NT2/D1 (cell line): ENCODE measurements around the gene ERC2.

ENCODE experiments used
- DNase-seq: peaks from one replicate; pipeline ENCODE4 v3.0.0-alpha.2; 2011; ENCODE audit warnings: low read depth, low spot score
- H3K27me3 ChIP-seq: 2 replicates; pipeline ENCODE4 v1.6.0; 2011; ENCODE audit warnings: mild to moderate bottlenecking; ENCODE audit not compliant: insufficient read length, insufficient read depth
- H3K36me3 ChIP-seq: 2 replicates; pipeline ENCODE4 v1.6.1; 2011; ENCODE audit warnings: mild to moderate bottlenecking, low read length, mixed read lengths; ENCODE audit not compliant: insufficient read depth, insufficient read length
- H3K4me1 ChIP-seq: 2 replicates; pipeline ENCODE4 v1.5.1; 2011; ENCODE audit not compliant: insufficient read depth, insufficient read length
- H3K4me3 ChIP-seq: 2 replicates; pipeline ENCODE4 v1.5.1; 2011; ENCODE audit warnings: low read depth; ENCODE audit not compliant: insufficient read length
- H3K9ac ChIP-seq: 2 replicates; pipeline ENCODE4 v1.6.0; 2011; ENCODE audit warnings: low read depth; ENCODE audit not compliant: insufficient read length
- H3K9me3 ChIP-seq: 2 replicates; pipeline ENCODE4 v1.5.1; 2011; ENCODE audit warnings: mild to moderate bottlenecking, low read length; ENCODE audit not compliant: insufficient read depth
- SUZ12 ChIP-seq: IDR thresholded peaks from 2 replicates; pipeline ENCODE4 v1.6.1; 2011; ENCODE audit not compliant: insufficient read length, insufficient read depth; ENCODE audit errors: extremely low read depth
- YY1 ChIP-seq: IDR thresholded peaks from 2 replicates; pipeline ENCODE4 v1.6.1; 2011; ENCODE audit not compliant: insufficient read length, insufficient read depth
- ZNF274 ChIP-seq: IDR thresholded peaks from 2 replicates; pipeline ENCODE4 v1.6.1; 2011; ENCODE audit warnings: mild to moderate bottlenecking, low read depth, low read length

ERC2 gene

DNA sequence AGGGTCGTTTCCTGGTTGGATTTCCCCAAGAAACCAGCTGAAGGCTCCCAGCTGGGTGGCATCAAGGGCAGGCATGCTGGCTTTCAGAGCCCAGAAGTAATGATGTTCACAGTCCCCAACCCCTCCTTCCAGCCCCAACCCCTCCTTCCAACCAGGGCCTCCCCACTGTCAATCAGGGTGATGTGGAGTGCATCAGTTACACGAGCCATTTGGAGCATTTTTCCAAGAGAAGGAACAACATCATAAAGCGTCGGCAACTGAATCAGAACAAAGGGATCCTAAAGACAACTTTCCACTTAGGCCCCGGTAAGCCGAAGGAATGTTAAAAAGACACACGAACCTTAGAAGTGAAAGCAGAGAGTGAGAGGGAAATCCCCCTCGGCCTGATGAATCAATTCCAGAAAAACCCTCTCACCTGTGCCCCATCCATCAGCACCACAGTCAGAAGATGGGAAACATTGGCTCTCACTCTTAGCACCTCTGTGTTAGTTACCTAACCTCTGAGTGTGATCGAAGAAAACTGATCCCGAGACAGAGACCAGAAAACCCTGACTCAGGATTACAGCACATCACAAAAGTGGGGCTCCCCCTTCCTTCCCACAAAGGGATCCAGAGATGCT, 880.0 kb downstream of the ERC2 start:
- H3K27me3 ChIP-seq: no peaks in the 10 kb centered on the region
- no peaks in the 10 kb centered on the region for H3K36me3 ChIP-seq
- H3K4me3 ChIP-seq: no peak overlapping the region
- peaks cover 8% of the 10 kb centered on the region for H3K4me1 ChIP-seq
- no peak overlapping the region for H3K9ac ChIP-seq
- no peak for TF ChIP-seq YY1
- no peak for TF ChIP-seq ZNF274
- no peak for TF ChIP-seq SUZ12
- DNase-seq: no peak
- H3K9me3 ChIP-seq: no peaks in the 10 kb centered on the region

GRCh38 chr3:55585856-55586255, 882.4 kb downstream of the ERC2 start:
- H3K4me1 ChIP-seq: no peaks in the 10 kb centered on the region
- no peaks in the 10 kb centered on the region for H3K27me3 ChIP-seq
- no peaks in the 10 kb centered on the region for H3K9me3 ChIP-seq
- H3K36me3 ChIP-seq: no peaks in the 10 kb centered on the region
- TF ChIP-seq SUZ12: no peak
- TF ChIP-seq ZNF274: no peak
- no peak for TF ChIP-seq YY1
- no peak overlapping the region for H3K9ac ChIP-seq
- no peak overlapping the region for H3K4me3 ChIP-seq
- no peak for DNase-seq

GRCh38 chr3:55584716-55585368, 883.4 kb downstream of the ERC2 start:
- H3K9me3 ChIP-seq: no peaks in the 10 kb centered on the region
- no peaks in the 10 kb centered on the region for H3K36me3 ChIP-seq
- H3K27me3 ChIP-seq: no peaks in the 10 kb centered on the region
- H3K4me3 ChIP-seq: no peak overlapping the region
- no peak for TF ChIP-seq SUZ12
- no peak for TF ChIP-seq YY1
- no peak for TF ChIP-seq ZNF274
- no peak overlapping the region for H3K9ac ChIP-seq
- no peak for DNase-seq
- H3K4me1 ChIP-seq: no peaks in the 10 kb centered on the region

DNA sequence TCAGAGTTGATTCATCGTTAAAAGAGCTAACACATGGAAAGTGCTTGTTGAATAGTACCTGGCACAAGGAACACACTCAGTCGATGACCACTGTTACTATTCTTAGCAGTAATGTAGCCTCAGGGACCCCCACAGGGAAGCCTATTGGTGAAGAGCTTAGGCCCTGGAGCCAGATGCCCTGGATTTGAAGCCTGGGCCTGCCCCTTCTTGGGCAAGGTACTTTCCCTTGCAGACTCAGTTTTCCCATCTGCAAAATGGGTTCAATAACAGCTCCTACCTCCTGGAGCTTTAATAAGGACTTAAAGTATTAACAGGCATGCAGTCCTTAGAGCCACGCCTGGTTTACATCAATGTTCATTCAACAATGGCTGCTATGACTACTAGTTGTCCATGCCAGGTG, 884.2 kb downstream of the ERC2 start:
- no peak for DNase-seq
- no peaks in the 10 kb centered on the region for H3K27me3 ChIP-seq
- no peaks in the 10 kb centered on the region for H3K4me1 ChIP-seq
- no peak for TF ChIP-seq SUZ12
- no peak for TF ChIP-seq ZNF274
- no peak for TF ChIP-seq YY1
- H3K4me3 ChIP-seq: no peak overlapping the region
- no peak overlapping the region for H3K9ac ChIP-seq
- H3K36me3 ChIP-seq: no peaks in the 10 kb centered on the region
- H3K9me3 ChIP-seq: no peaks in the 10 kb centered on the region

DNA sequence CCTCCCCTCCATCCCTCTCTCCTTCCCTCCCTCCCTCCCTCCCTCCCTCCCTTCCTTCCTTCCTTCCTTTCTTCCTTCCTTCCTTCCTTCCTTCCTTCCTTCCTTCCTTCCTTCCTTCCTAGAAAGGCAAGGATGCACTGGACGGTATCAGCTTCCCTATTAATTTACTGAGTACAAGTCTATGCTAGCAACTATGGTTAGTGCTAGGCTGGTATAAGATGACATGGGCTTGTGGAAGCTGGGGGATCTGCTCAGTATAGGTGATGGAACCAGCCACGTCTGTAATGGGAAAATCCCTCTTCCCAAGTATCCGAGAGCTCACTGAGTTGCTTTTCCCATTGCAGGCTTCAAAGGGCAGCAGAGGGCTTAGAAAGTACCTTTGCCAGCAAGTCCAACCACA, 884.8 kb downstream of the ERC2 start:
- Histone ChIP-seq H3K4me1 (no peaks in the 10 kb centered on the region), H3K27me3 (no peaks in the 10 kb centered on the region), H3K36me3 (no peaks in the 10 kb centered on the region), H3K4me3 (no peak overlapping the region), H3K9ac (no peak overlapping the region), H3K9me3 (peaks cover 3% of the 10 kb centered on the region; the same call in 1 of the 2 replicates)
- TF ChIP-seq YY1 (no peak), ZNF274 (no peak), SUZ12 (no peak)
- no peak for DNase-seq

- no peak for DNase-seq
- Histone ChIP-seq H3K9ac (no peak overlapping the region), H3K36me3 (no peaks in the 10 kb centered on the region)
These were observed 888.8 kb downstream of the ERC2 start for GRCh38 chr3:55579496-55579895.

DNA sequence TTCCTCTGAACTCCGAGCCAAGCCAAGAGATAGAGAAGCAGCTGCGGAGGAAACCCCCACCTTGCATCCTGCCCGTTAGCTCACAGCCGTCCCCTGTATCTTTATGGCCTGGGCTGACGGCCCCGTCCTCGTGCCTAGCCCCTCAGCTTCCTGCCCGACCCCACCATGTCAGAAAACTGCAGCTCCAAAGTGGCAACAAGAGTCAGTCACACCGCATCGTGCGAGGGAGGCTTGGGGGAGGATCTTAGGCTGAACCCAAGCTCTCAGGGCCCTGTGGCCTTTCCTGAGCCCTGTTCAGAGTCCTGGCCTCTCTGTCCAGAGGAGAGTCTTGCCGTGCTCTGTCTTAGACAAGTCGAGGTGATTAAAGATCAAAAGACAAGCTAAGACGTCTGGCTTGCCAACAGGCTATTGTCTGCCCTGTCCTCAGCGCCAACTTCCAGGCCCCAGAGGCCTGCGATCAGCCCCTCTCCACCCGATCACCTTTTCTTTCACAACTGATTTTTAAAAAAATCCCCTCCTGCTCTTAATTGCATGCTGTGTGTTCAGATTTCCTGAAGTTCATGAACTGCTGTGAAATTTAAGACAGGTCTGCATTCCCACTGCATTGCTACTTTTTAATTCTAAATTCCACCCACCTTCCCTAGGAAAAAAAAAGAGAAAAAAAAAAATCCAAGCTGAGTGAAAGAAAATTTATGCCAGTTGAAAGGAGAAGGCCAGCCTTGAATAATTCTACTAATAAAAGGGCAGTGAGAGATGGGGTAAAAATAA, 891.5 kb downstream of the ERC2 start:
- H3K9me3 ChIP-seq: peaks cover 9% of the 10 kb centered on the region; the same call in 1 of the 2 replicates
- TF ChIP-seq YY1 (no peak), ZNF274 (no peak), SUZ12 (no peak)
- no peak for DNase-seq
- H3K4me1 ChIP-seq: peaks cover 7% of the 10 kb centered on the region
- no peaks in the 10 kb centered on the region for H3K36me3 ChIP-seq
- H3K27me3 ChIP-seq: no peaks in the 10 kb centered on the region
- no peak overlapping the region for H3K4me3 ChIP-seq
- H3K9ac ChIP-seq: no peak overlapping the region

More at GRCh38 chr3:55579496-55579895, 888.8 kb downstream of the ERC2 start:
- Histone ChIP-seq H3K4me1 (peaks cover 5% of the 10 kb centered on the region), H3K27me3 (no peaks in the 10 kb centered on the region), H3K9me3 (peaks cover 9% of the 10 kb centered on the region; the same call in 1 of the 2 replicates), H3K4me3 (no peak overlapping the region)
- TF ChIP-seq SUZ12: no peak
